DND-41 (cell line): ENCODE results near the gene SSTR4.

Experiments
- ATAC-seq: fragments of 200-7000 bp; cut with Tn5 transposase; 3 replicates; pipeline ENCODE4 v1.9.1; 2021; ENCODE audit warnings: low read depth; ENCODE audit not compliant: insufficient read depth
- DNase-seq: peaks from one replicate; pipeline ENCODE4 v3.0.0-alpha.2; 2020
- H2AFZ ChIP-seq: 2 replicates; pipeline ENCODE4 v1.6.0; 2012; ENCODE audit warnings: low read depth, low read length
- H3K27ac ChIP-seq: 2 replicates; pipeline ENCODE4 v1.5.1; 2012; ENCODE audit warnings: low read length, inconsistent platforms
- H3K27me3 ChIP-seq: fragments of 200-600 bp; sonication (generic); 2 replicates; pipeline ENCODE4 v1.6.0; 2012; ENCODE audit warnings: low read length, mild to moderate bottlenecking, inconsistent platforms; ENCODE audit not compliant: insufficient read depth, poor library complexity
- H3K36me3 ChIP-seq: 2 replicates; pipeline ENCODE4 v1.5.1; 2012; ENCODE audit warnings: low read length, inconsistent platforms; ENCODE audit not compliant: insufficient read depth
- H3K4me1 ChIP-seq: 2 replicates; pipeline ENCODE4 v1.5.1; 2012; ENCODE audit warnings: mild to moderate bottlenecking, low read length; ENCODE audit not compliant: insufficient read depth
- H3K4me2 ChIP-seq: 2 replicates; pipeline ENCODE4 v1.6.0; 2012; ENCODE audit warnings: mild to moderate bottlenecking, moderate library complexity, low read length, inconsistent platforms; ENCODE audit not compliant: insufficient read depth
- H3K4me3 ChIP-seq, 2 experiments: fragments of 200-600 bp in 1 of 2; shearing (Covaris generic) in 1 of 2; 2 replicates each; pipeline ENCODE4 v1.5.1; 2012 to 2016; ENCODE audit warnings: inconsistent platforms in 2 of 2, low read length in 2 of 2, mild to moderate bottlenecking in 2 of 2, low read depth in 1 of 2, moderate library complexity in 1 of 2
- H3K79me2 ChIP-seq: 2 replicates; pipeline ENCODE4 v1.6.0; 2012; ENCODE audit warnings: low read length, inconsistent platforms; ENCODE audit not compliant: insufficient read depth
- H3K9ac ChIP-seq: 2 replicates; pipeline ENCODE4 v1.6.0; 2012; ENCODE audit warnings: low read depth, mild to moderate bottlenecking, inconsistent platforms, low read length, moderate library complexity
- H3K9me3 ChIP-seq: 2 replicates; pipeline ENCODE4 v1.5.1; 2012; ENCODE audit warnings: low read length, moderate library complexity, mild to moderate bottlenecking, inconsistent platforms; ENCODE audit not compliant: insufficient read depth, severe bottlenecking
- H4K20me1 ChIP-seq: 2 replicates; pipeline ENCODE4 v1.6.0; 2012; ENCODE audit warnings: low read length; ENCODE audit not compliant: insufficient read depth
- CTCF ChIP-seq: IDR thresholded peaks from 2 replicates; pipeline ENCODE4 v1.5.1; 2012; ENCODE audit warnings: borderline replicate concordance, low read length, moderate library complexity, mild to moderate bottlenecking; ENCODE audit not compliant: poor library complexity, severe bottlenecking; ENCODE audit errors: extremely low read depth
- EZH2 ChIP-seq: IDR thresholded peaks from 3 replicates; pipeline ENCODE4 v1.6.1; 2012; ENCODE audit warnings: borderline replicate concordance, low read depth, mild to moderate bottlenecking, moderate library complexity, low read length, inconsistent platforms; ENCODE audit not compliant: severe bottlenecking

SSTR4 gene

GRCh38 chr20:23021541-23021940 lies 13.6 kb upstream of the SSTR4 start:
- no peaks in the 10 kb centered on the region for H3K9me3 ChIP-seq
- peaks cover 39% of the 10 kb centered on the region for H3K4me1 ChIP-seq
- ATAC-seq (0 out of 3 replicates have a peak, but pooled peaks have one; percentile 31), DNase-seq (no peak)
- no peaks in the 10 kb centered on the region for H3K79me2 ChIP-seq
- H3K36me3 ChIP-seq = no peaks in the 10 kb centered on the region
- no peak overlapping the region for H3K4me3 ChIP-seq
- TF ChIP-seq EZH2 (no peak), CTCF (peak; percentile 46)
- no peak overlapping the region for H2AFZ ChIP-seq
- no peak overlapping the region for H3K27ac ChIP-seq
- H3K27me3 ChIP-seq = no peaks in the 10 kb centered on the region
- H3K4me2 ChIP-seq = no peak overlapping the region
- H4K20me1 ChIP-seq = no peaks in the 10 kb centered on the region
- no peak overlapping the region for H3K9ac ChIP-seq

GRCh38 chr20:23021951-23022350 lies 13.2 kb upstream of the SSTR4 start:
- Histone ChIP-seq H2AFZ (no peak overlapping the region), H3K9me3 (no peaks in the 10 kb centered on the region), H4K20me1 (no peaks in the 10 kb centered on the region), H3K4me1 (peaks cover 39% of the 10 kb centered on the region), H3K79me2 (no peaks in the 10 kb centered on the region), H3K27me3 (no peaks in the 10 kb centered on the region), H3K4me2 (no peak overlapping the region), H3K27ac (no peak overlapping the region), H3K4me3 (no peak overlapping the region), H3K36me3 (no peaks in the 10 kb centered on the region), H3K9ac (no peak overlapping the region)
- ATAC-seq = no peak
- TF ChIP-seq CTCF = no peak
- TF ChIP-seq EZH2 = no peak
- no peak for DNase-seq

GRCh38 chr20:23022849-23023248 lies 12.3 kb upstream of the SSTR4 start:
- no peaks in the 10 kb centered on the region for H3K79me2 ChIP-seq
- no peaks in the 10 kb centered on the region for H3K36me3 ChIP-seq
- H4K20me1 ChIP-seq = no peaks in the 10 kb centered on the region
- H3K9me3 ChIP-seq = no peaks in the 10 kb centered on the region
- H3K27me3 ChIP-seq = no peaks in the 10 kb centered on the region
- H3K4me3 ChIP-seq = no peak overlapping the region
- H3K27ac ChIP-seq = no peak overlapping the region
- DNase-seq (no peak), ATAC-seq (no peak)
- no peak overlapping the region for H3K9ac ChIP-seq
- H3K4me1 ChIP-seq = peaks cover 39% of the 10 kb centered on the region
- no peak overlapping the region for H3K4me2 ChIP-seq
- no peak overlapping the region for H2AFZ ChIP-seq
- TF ChIP-seq EZH2 (no peak), CTCF (no peak)

- H3K27ac ChIP-seq = peak overlapping the region; percentile 26
- H3K9ac ChIP-seq = no peak overlapping the region
- TF ChIP-seq EZH2 (no peak), CTCF (peak; percentile 45)
- H3K4me2 ChIP-seq = no peak overlapping the region
- ATAC-seq (no peak), DNase-seq (no peak)
- H4K20me1 ChIP-seq = no peaks in the 10 kb centered on the region
- no peaks in the 10 kb centered on the region for H3K27me3 ChIP-seq
- no peaks in the 10 kb centered on the region for H3K9me3 ChIP-seq
- peaks cover 42% of the 10 kb centered on the region for H3K4me1 ChIP-seq
- H3K79me2 ChIP-seq = no peaks in the 10 kb centered on the region
- H3K36me3 ChIP-seq = no peaks in the 10 kb centered on the region
- H2AFZ ChIP-seq = peak overlapping the region; percentile 33
- no peak overlapping the region for H3K4me3 ChIP-seq
Observed at GRCh38 chr20:23023621-23024177, 11.4 kb upstream of the SSTR4 start.
